Heart left ventricle (tissue), 13 donors: Measurements from ENCODE around the gene ZNF410.

Source experiments
- POLR2A ChIP-seq, 2 donors: fragments of 450-650 bp; IDR thresholded peaks; one replicate each; pipeline ENCODE4 v1.6.1; 2017; ENCODE audit warnings: antibody characterized with exemption in 2 of 2, mild to moderate bottlenecking in 2 of 2, moderate library complexity in 2 of 2
- TF ChIP-seq, protein P1 (sequence below), 12 donors: fragments of 200-600 bp; sonication (generic) in 4 of 12; IDR thresholded peaks; one replicate each; pipeline versions ENCODE4 v1.5.0 to v1.8.0; 2018 to 2022; ENCODE audit warnings: antibody characterized with exemption in 12 of 12, mild to moderate bottlenecking in 5 of 12
- donor health status: ischemic (EF 13 %, LVEDD 7.1; RV severe dilation, severe dysfunction).
- donor health status: DM: no; HTN: yes; CAD: no.
- donor health status: DM: no; HTN: no; CAD: no.
- donor health status: ischemic (EF 25% LVEDD 6.9; RV normal size, moderate dysfunction).
- donor health status: ischemic (EF 25% LVEDD 5.7; RV mildly dilated, moderate dysfunction).
- donor health status: ischemic (EF 35%, LVEDD 5.7; RV mildly dilated, moderate dysfunction).
- donor health status: nonischemic (EF 11% LVEDD 7.7; RV severe dilation, severe dysfunction).
- donor health status: DM: yes; HTN: yes; CAD: no.
- donor health status: PGD.
- donor health status: ischemic (EF 29% LVEDD 5.4; RV normal size, mild dysfunction).
- donor health status: nonischemic (EF 23%, LVEDD 6.1; RV moderate dilation, normal function).

DNA sequence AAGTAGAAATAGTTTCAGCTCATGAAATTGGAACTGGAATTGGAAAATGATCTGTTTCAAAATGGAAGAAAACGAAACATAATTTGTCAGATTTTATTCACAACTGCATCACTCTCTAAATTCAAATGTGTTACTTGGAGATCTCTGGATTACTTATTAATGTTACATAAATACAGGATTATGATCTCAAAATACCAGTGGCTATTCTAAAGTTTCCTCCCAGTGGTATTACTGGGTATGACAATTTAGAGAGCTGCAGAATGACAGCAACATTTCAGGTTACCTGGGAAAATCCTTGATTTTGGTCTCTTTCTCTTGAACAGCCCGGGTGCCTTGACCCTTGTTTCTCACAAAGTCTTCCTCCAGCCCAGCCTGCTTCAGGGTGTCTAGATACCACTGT lies 49.0 kb downstream of the ZNF410 start:
- TF ChIP-seq, protein P1, sequence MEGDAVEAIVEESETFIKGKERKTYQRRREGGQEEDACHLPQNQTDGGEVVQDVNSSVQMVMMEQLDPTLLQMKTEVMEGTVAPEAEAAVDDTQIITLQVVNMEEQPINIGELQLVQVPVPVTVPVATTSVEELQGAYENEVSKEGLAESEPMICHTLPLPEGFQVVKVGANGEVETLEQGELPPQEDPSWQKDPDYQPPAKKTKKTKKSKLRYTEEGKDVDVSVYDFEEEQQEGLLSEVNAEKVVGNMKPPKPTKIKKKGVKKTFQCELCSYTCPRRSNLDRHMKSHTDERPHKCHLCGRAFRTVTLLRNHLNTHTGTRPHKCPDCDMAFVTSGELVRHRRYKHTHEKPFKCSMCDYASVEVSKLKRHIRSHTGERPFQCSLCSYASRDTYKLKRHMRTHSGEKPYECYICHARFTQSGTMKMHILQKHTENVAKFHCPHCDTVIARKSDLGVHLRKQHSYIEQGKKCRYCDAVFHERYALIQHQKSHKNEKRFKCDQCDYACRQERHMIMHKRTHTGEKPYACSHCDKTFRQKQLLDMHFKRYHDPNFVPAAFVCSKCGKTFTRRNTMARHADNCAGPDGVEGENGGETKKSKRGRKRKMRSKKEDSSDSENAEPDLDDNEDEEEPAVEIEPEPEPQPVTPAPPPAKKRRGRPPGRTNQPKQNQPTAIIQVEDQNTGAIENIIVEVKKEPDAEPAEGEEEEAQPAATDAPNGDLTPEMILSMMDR (IDR thresholded peaks at IDR 0.05) = peak in 2 of 12 donors; percentile 4 to 21
- no peak for TF ChIP-seq POLR2A (IDR thresholded peaks at IDR 0.05)
